ENCODE results near the gene FMNL2. TPM values are rescaled to one million over a fixed set of nuclear protein-coding genes. Genes with fewer than 3 reads are reported as not detected.

Gene FMNL2
- total RNA-seq, 4 donors from 2014 or later: 6.7 to 17.2 (median 11.5) TPM

GRCh38 chr2:152466980-152467676 lies 132.2 kb downstream of the FMNL2 start:
- peak overlapping the region; percentile 8 to 41 (median 38) for H3K4me3 ChIP-seq
- H3K36me3 ChIP-seq: no peaks in the 10 kb centered on the region
- H3K27me3 ChIP-seq: no peaks in the 10 kb centered on the region
- ATAC-seq: peak; percentile 77 to 78
- in situ Hi-C loops (cut with MboI; ENCODE audit: low sequenced_read_pairs in 4 of 4) (no loop called here), intact Hi-C loops (cut with DNase I; ENCODE audit: low total_unique reads) (loop anchor here (5.0 kb wide), 2 partner anchors 105 to 150 kb away; no protein-coding TSS in a partner anchor)
- DNase-seq: peak; percentile 70
- H3K9me3 ChIP-seq: no peaks in the 10 kb centered on the region
- H3K27ac ChIP-seq: peak overlapping the region; percentile 89 to 91 (median 90)
- TF ChIP-seq, protein P1, sequence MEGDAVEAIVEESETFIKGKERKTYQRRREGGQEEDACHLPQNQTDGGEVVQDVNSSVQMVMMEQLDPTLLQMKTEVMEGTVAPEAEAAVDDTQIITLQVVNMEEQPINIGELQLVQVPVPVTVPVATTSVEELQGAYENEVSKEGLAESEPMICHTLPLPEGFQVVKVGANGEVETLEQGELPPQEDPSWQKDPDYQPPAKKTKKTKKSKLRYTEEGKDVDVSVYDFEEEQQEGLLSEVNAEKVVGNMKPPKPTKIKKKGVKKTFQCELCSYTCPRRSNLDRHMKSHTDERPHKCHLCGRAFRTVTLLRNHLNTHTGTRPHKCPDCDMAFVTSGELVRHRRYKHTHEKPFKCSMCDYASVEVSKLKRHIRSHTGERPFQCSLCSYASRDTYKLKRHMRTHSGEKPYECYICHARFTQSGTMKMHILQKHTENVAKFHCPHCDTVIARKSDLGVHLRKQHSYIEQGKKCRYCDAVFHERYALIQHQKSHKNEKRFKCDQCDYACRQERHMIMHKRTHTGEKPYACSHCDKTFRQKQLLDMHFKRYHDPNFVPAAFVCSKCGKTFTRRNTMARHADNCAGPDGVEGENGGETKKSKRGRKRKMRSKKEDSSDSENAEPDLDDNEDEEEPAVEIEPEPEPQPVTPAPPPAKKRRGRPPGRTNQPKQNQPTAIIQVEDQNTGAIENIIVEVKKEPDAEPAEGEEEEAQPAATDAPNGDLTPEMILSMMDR (IDR thresholded peaks at IDR 0.05 in 4 of 5, conservative IDR thresholded peaks at IDR 0.05 in 1 of 5): no peak
- TF ChIP-seq POLR2A (IDR thresholded peaks at IDR 0.05): peak; percentile 14 to 42
- peaks cover 96 to 100% of the 10 kb centered on the region in 2 donors for H3K4me1 ChIP-seq

DNA sequence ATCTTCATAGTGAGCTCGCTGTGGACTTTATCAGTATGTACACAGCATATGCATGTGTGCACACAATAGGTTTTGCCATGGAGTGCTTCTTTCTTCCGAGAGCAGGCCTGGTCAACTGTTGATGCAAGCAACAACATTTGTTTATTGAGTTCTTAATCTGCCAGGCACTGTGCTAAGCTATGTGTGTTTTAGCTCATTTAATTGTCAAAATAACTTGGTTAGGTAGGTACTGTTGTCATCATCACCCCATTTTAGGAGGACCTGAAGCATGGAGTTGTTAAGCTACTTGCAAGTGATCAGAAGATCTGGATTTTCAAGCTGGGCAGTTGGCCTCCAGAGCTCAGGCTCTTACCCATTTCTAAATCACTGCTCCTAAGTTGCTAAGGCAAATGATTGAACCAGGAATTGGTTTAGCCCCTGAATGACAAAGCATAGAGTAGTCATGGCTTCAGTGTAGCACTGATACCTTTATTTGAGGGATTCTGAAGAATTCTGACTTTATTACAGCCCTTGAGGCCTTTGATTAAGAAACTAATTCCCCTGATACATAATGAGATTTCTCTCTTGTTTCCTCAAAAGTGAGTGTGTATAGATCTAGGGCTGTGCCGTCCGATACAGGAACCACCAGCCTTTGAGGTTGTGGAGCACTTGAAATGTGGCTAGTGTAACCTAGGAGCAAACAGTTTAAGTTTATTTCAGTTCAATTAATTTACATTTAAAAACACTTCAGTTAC lies 132.9 kb downstream of the FMNL2 start:
- Histone ChIP-seq H3K36me3 (no peaks in the 10 kb centered on the region), H3K4me3 (peak overlapping the region in 3 of 4 donors; percentile 8 to 39 (median 37)), H3K9me3 (no peaks in the 10 kb centered on the region), H3K27ac (peak overlapping the region; percentile 89 to 91 (median 90)), H3K27me3 (no peaks in the 10 kb centered on the region), H3K4me1 (peaks cover 98 to 100% of the 10 kb centered on the region in 2 donors)
- TF ChIP-seq, protein P1 (IDR thresholded peaks at IDR 0.05 in 4 of 5, conservative IDR thresholded peaks at IDR 0.05 in 1 of 5): no peak
- no peak for TF ChIP-seq POLR2A (IDR thresholded peaks at IDR 0.05)
- in situ Hi-C loops (cut with MboI; ENCODE audit: low sequenced_read_pairs in 4 of 4): no loop called here
- intact Hi-C loops (cut with DNase I; ENCODE audit: low total_unique reads): loop anchor here (5.0 kb wide), 2 partner anchors 104 to 149 kb away; no protein-coding TSS in a partner anchor
- no peak for ATAC-seq
- DNase-seq: no peak

DNA sequence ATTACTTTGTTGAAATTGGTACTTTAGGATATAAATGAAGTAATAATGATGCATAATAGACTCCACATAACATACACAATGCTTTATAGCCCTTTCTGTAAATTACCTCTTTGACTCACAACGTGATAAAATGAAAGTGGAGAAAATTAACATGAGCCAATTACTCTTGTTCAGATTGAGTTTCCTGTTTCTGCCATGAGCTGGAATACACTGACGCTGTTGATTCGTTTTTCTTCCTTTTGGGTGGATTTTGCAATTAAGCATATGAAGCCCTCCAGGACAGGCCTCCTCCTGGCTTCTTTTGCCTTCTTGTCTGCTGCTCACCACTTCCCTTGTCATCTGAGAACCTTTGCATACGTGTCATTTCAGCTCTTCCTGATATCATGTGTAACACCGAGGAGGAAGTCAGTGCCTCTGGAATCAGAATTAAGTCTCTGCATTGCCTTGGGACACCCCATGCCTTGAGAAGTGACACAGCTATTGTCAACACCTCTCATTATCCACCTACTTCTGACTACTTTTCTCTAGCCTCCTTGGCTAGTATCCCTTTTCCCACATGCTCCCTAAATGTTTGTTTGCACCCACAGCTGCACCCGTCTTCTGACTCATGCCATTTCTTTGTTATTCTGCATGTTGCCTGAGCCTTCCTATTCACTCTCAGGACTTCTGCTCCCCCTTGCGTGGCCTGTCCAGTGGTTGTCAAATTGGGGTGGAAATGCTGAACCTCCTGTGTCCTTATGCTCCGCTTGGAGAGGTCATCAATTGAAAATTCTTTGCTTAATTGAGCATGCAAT lies 134.1 kb downstream of the FMNL2 start:
- Histone ChIP-seq H3K4me3 (peak overlapping the region in 3 of 4 donors; percentile 13 to 22 (median 15)), H3K27ac (peak overlapping the region; percentile 89 to 91 (median 90)), H3K36me3 (no peaks in the 10 kb centered on the region), H3K9me3 (no peaks in the 10 kb centered on the region), H3K27me3 (no peaks in the 10 kb centered on the region), H3K4me1 (peaks cover 98 to 100% of the 10 kb centered on the region in 2 donors)
- ATAC-seq (peak; percentile 15 to 27), DNase-seq (peak in 1 of 2 donors; percentile 40)
- in situ Hi-C loops (cut with MboI; ENCODE audit: low sequenced_read_pairs in 4 of 4) (no loop called here), intact Hi-C loops (cut with DNase I; ENCODE audit: low total_unique reads) (loop anchor here (5.0 kb wide), 2 partner anchors 103 to 148 kb away; no protein-coding TSS in a partner anchor)
- TF ChIP-seq, protein P1 (IDR thresholded peaks at IDR 0.05 in 4 of 5, conservative IDR thresholded peaks at IDR 0.05 in 1 of 5): no peak
- no peak for TF ChIP-seq POLR2A (IDR thresholded peaks at IDR 0.05)

All from gastrocnemius medialis (tissue), 4 donors.